LNCAP (cell line): ENCODE data around the gene GABRB2.

ENCODE experiments used
- TF ChIP-seq, protein P1 (sequence below): fragments of 450-650 bp; IDR thresholded peaks from 2 replicates; pipeline ENCODE4 v1.5.1; 2017; ENCODE audit warnings: mild to moderate bottlenecking

Gene GABRB2

GRCh38 chr5:161548487-161549094 lies 2.1 kb upstream of the GABRB2 start:
- TF ChIP-seq, protein P1, sequence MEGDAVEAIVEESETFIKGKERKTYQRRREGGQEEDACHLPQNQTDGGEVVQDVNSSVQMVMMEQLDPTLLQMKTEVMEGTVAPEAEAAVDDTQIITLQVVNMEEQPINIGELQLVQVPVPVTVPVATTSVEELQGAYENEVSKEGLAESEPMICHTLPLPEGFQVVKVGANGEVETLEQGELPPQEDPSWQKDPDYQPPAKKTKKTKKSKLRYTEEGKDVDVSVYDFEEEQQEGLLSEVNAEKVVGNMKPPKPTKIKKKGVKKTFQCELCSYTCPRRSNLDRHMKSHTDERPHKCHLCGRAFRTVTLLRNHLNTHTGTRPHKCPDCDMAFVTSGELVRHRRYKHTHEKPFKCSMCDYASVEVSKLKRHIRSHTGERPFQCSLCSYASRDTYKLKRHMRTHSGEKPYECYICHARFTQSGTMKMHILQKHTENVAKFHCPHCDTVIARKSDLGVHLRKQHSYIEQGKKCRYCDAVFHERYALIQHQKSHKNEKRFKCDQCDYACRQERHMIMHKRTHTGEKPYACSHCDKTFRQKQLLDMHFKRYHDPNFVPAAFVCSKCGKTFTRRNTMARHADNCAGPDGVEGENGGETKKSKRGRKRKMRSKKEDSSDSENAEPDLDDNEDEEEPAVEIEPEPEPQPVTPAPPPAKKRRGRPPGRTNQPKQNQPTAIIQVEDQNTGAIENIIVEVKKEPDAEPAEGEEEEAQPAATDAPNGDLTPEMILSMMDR = no peak

GRCh38 chr5:161547738-161548486 lies 1.4 kb upstream of the GABRB2 start:
- TF ChIP-seq, protein P1 = no peak

DNA sequence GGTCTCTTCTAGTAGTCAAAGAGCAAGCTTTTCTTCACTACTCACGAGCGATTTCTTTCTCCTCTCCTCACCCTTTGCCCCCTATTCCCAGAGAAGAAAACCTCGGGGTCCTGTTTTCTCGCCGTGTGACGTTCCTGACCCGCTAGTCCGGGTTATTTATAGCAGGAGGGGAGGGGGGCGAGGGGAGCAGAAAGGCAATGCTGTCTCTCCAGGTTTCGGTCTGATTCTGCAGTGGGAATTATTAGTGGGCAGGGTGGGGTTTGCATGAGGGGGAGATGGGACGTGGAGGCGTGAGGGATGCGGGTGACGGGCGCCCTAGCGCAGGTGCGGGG lies 847 bp upstream of the GABRB2 start:
- TF ChIP-seq, protein P1 = no peak

DNA sequence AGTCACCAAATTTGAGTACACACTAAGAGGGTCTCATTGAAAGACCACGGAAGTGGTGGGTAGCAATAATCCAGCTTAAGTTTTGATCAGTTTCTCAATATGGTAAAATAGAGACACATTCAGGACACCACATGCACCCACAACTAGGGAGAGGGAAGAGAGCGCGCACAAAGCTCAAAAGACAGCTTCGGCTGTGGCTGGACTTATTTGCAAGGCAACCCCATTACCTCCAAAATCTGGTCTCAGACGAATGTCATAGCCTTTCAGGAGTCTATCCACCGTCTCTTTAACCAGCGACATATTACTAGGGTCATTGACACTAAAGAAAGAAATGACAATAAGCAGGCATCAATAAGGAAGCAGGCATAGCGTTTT lies 443 bp downstream of the GABRB2 start:
- TF ChIP-seq, protein P1 = no peak

GRCh38 chr5:161545344-161546094 lies 1.0 kb downstream of the GABRB2 start:
- TF ChIP-seq, protein P1 = no peak

GRCh38 chr5:161544350-161544765 lies 2.2 kb downstream of the GABRB2 start:
- TF ChIP-seq, protein P1 = peak; percentile 91

DNA sequence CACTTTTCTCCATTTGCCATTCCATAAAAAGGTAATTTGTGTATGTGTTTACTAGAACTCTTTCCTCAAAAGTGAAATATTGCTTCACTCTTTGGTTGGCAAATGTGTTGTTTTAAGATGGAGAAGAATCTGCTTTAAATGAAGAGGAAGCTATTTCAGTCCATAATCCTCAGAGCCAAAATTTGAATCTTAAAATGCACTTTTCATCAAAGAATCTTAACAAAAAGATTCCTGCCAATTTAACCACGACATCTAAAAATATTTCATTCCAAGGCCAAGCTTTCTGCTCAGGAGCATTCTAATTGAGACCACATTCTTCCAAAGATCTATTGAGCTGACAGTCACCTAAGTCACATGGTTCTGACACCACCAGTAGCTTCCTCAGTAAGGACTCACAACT lies 7.5 kb downstream of the GABRB2 start:
- TF ChIP-seq, protein P1 = no peak
